SK-N-SH treated with all-trans-retinoic acid at 6 μM for 48 hours (cell line): ENCODE data around the gene TRAPPC2L.

ENCODE experiments used
- ATAC-seq: fragments of 200-7000 bp; cut with Tn5 transposase; 3 replicates; pipeline ENCODE4 v1.9.1; 2020; ENCODE audit warnings: mild to moderate bottlenecking, moderate library complexity
- ARNTL ChIP-seq: fragments of 450-650 bp; formaldehyde crosslinking; IDR thresholded peaks from 2 replicates; pipeline ENCODE4 v1.5.0; 2020; ENCODE audit warnings: low read depth, mild to moderate bottlenecking, moderate library complexity, borderline replicate concordance
- BACH2 ChIP-seq: fragments of 250-450 bp; sonication (Bioruptor Pico); IDR thresholded peaks from 2 replicates; pipeline ENCODE4 v1.9.0; 2021; ENCODE audit warnings: mild to moderate bottlenecking, borderline replicate concordance
- CSDC2 ChIP-seq: fragments of 250-450 bp; sonication (Bioruptor Pico); IDR thresholded peaks from 2 replicates; pipeline ENCODE4 v1.5.0; 2020; ENCODE audit warnings: mild to moderate bottlenecking, moderate library complexity
- CSRNP3 ChIP-seq: fragments of 250-450 bp; sonication (Bioruptor Pico); IDR thresholded peaks from 2 replicates; pipeline ENCODE4 v1.5.1; 2021; ENCODE audit warnings: mild to moderate bottlenecking, moderate library complexity
- ISL1 ChIP-seq: fragments of 250-450 bp; sonication (Bioruptor Pico); IDR thresholded peaks from 2 replicates; pipeline ENCODE4 v2.1.2; 2022; ENCODE audit warnings: mild to moderate bottlenecking, moderate library complexity
- OSR1 ChIP-seq: fragments of 250-450 bp; sonication (Bioruptor Pico); IDR thresholded peaks from 2 replicates; pipeline ENCODE4 v1.8.0; 2022; ENCODE audit warnings: moderate library complexity, mild to moderate bottlenecking, inconsistent platforms
- POU6F1 ChIP-seq: fragments of 250-450 bp; sonication (Bioruptor Pico); IDR thresholded peaks from 2 replicates; pipeline ENCODE4 v1.8.0; 2021; ENCODE audit warnings: low read depth, mild to moderate bottlenecking, moderate library complexity, borderline replicate concordance
- PPARA ChIP-seq: fragments of 250-450 bp; sonication (Bioruptor Pico); IDR thresholded peaks from 2 replicates; pipeline ENCODE4 v1.5.0; 2020; ENCODE audit warnings: mild to moderate bottlenecking, borderline replicate concordance
- RARB ChIP-seq: fragments of 250-450 bp; sonication (Bioruptor Pico); IDR thresholded peaks from 2 replicates; pipeline ENCODE4 v1.8.0; 2021; ENCODE audit warnings: mild to moderate bottlenecking, moderate library complexity
- SNAI2 ChIP-seq: fragments of 250-450 bp; sonication (Bioruptor Pico); IDR thresholded peaks from 2 replicates; pipeline ENCODE4 v1.5.0; 2020; ENCODE audit warnings: mild to moderate bottlenecking, moderate library complexity
- TCF4 ChIP-seq: fragments of 250-450 bp; sonication (Bioruptor Pico); IDR thresholded peaks from 2 replicates; pipeline ENCODE4 v1.8.0; 2021; ENCODE audit warnings: mild to moderate bottlenecking, moderate library complexity, borderline replicate concordance
- TOX ChIP-seq: fragments of 250-450 bp; sonication (Bioruptor Pico); IDR thresholded peaks from 2 replicates; pipeline ENCODE4 v1.8.0; 2021; ENCODE audit warnings: mild to moderate bottlenecking, moderate library complexity, borderline replicate concordance
- TSHZ2 ChIP-seq: fragments of 250-450 bp; sonication (Bioruptor Pico); IDR thresholded peaks from 2 replicates; pipeline ENCODE4 v1.5.0; 2020; ENCODE audit warnings: mild to moderate bottlenecking, moderate library complexity
- ZC3H10 ChIP-seq: fragments of 250-450 bp; sonication (Bioruptor Pico); IDR thresholded peaks from 2 replicates; pipeline ENCODE4 v1.5.1; 2021; ENCODE audit warnings: mild to moderate bottlenecking, moderate library complexity
- ZFP3 ChIP-seq: fragments of 250-450 bp; sonication (Bioruptor Pico); IDR thresholded peaks from 2 replicates; pipeline ENCODE4 v1.5.0; 2020; ENCODE audit warnings: mild to moderate bottlenecking, moderate library complexity
- ZFP30 ChIP-seq: fragments of 450-650 bp; formaldehyde crosslinking; IDR thresholded peaks from 2 replicates; pipeline ENCODE4 v1.5.0; 2022; ENCODE audit warnings: mild to moderate bottlenecking, moderate library complexity
- ZNF565 ChIP-seq: fragments of 450-650 bp; formaldehyde crosslinking; conservative IDR thresholded peaks from 2 replicates; pipeline ENCODE4 v1.5.0; 2020; ENCODE audit warnings: low read depth, mild to moderate bottlenecking, moderate library complexity
- ZNF8 ChIP-seq: fragments of 450-650 bp; formaldehyde crosslinking; IDR thresholded peaks from 2 replicates; pipeline ENCODE4 v1.5.0; 2020; ENCODE audit warnings: mild to moderate bottlenecking, moderate library complexity

TRAPPC2L gene

GRCh38 chr16:88839026-88839529 is 17.8 kb upstream of the TRAPPC2L start:
- TF ChIP-seq ZC3H10 (CRISPR knock-in tag) = no peak
- no peak for TF ChIP-seq TCF4 (CRISPR knock-in tag)
- no peak for TF ChIP-seq ZFP3 (CRISPR knock-in tag)
- TF ChIP-seq ZFP30 = no peak
- no peak for TF ChIP-seq SNAI2 (CRISPR knock-in tag)
- TF ChIP-seq CSDC2 (CRISPR knock-in tag) = no peak
- TF ChIP-seq ISL1 = no peak
- no peak for TF ChIP-seq CSRNP3 (CRISPR knock-in tag)
- TF ChIP-seq TOX (CRISPR knock-in tag) = no peak
- TF ChIP-seq, all 23 proteins: peak for 0
- ATAC-seq = no peak

DNA sequence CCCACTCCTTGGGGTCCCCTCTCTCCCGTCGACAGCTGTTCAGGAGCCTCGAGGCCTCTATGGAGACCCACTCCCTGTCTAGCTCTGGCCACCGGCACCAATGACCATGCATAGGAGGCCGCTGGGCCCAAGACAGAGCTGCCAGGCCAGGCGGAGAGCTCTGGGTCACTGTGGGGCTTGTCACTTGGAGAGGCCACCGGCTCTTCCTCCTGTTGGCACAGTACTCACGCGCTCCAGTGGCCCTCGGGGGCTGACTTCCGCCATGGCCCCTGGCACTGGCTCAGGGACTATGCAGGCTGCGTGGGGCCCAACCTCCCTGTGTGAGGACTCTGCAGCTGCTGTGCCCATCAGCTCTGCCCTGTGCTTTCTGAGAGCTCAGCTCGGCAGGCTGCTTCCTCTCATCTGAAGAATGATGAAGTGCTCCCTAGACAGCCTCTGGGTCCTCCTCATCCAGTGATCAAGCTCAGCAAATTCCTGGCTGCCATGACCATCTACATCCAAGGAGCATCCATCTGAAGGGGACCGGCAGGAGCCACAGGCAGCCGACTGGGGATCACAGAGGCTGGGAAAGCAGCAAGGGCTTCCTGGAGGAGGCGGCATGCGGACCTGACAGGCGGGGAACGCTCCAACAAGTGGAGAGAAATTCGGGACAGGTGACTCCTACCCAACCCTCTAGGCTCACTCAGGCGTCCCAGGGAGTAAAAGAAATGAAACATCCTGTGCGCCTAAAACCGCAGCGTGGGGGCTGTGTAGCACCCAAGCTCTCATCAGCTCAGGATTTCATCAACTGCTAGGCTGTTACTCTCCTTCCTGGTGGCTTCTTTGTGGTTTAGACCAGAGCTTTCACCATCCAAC is 17.0 kb upstream of the TRAPPC2L start:
- ATAC-seq = no peak

DNA sequence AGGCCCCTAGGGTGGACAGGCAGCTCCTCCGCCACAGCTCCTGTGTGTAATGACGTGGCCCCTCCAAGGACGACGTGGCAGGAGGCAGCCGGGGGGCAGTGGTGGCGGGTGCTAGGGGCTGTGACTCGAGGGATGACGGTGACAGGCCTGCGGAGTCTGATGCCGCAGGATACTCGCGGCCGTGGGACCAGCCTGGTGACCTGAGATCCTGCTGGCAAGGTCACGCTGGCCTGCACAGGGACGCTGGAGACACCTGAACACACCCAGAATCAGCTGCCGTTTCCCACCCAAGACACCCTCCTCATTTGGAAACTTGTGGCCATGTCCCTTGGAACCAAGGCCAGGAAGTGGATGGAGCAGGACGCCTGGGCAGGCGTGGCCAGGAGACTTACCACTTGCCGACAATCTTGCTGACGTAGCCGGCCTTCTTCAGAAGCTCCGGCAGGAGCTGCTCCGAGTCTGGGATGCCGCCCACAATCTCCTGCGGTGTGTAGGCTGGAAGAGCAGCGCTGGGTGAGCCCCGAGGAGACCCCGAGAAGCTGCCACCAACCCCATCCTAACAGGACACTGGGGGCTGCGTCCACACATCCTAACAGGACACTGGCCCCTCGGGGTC is 16.2 kb upstream of the TRAPPC2L start:
- ATAC-seq = no peak
- no peak for TF ChIP-seq ZFP30
- TF ChIP-seq OSR1 (CRISPR knock-in tag) = no peak
- TF ChIP-seq ZC3H10 (CRISPR knock-in tag) = no peak
- no peak for TF ChIP-seq PPARA
- TF ChIP-seq, all 23 proteins: peak for 0

More for the DNA sequence above, 17.0 kb upstream of the TRAPPC2L start:
- TF ChIP-seq TOX (CRISPR knock-in tag) (no peak), TCF4 (CRISPR knock-in tag) (no peak), ARNTL (CRISPR knock-in tag) (no peak), TSHZ2 (CRISPR knock-in tag) (no peak), BACH2 (CRISPR knock-in tag) (no peak), SNAI2 (CRISPR knock-in tag) (no peak)

- no peak for ATAC-seq
- no peak for TF ChIP-seq ZFP30
- no peak for TF ChIP-seq CSRNP3 (CRISPR knock-in tag)
- TF ChIP-seq SNAI2 (CRISPR knock-in tag) = no peak
- no peak for TF ChIP-seq POU6F1 (CRISPR knock-in tag)
- TF ChIP-seq TOX (CRISPR knock-in tag) = no peak
- TF ChIP-seq ZFP3 (CRISPR knock-in tag) = no peak
- no peak for TF ChIP-seq ISL1
- TF ChIP-seq TCF4 (CRISPR knock-in tag) = no peak
- TF ChIP-seq ZNF565 (CRISPR knock-in tag) = no peak
- no peak for TF ChIP-seq ZNF8
- TF ChIP-seq RARB = no peak
- TF ChIP-seq ARNTL (CRISPR knock-in tag) = no peak
- TF ChIP-seq PPARA = no peak
- no peak for TF ChIP-seq BACH2 (CRISPR knock-in tag)
- TF ChIP-seq CSDC2 (CRISPR knock-in tag) = no peak
Observed at GRCh38 chr16:88841521-88842307, 15.2 kb upstream of the TRAPPC2L start.
